Activated T-helper 1 cell treated with anti-CD3 and anti-CD28 coated beads, Interleukin-12 subunit alpha, Interleukin-12 subunit beta, Interleukin-2, Interleukin-4 antibody, amounts not matched to agents 30 ng/mL and 10 ng/mL and 1 ng/mL, durations not matched to agents 14 hours and 24 hours and 36 hours (primary cell): ENCODE measurements around the gene GID4. TPM values are rescaled to one million over a fixed set of nuclear protein-coding genes. Genes with fewer than 3 reads are reported as not detected.
A peak's percentile ranks its signal among the peaks of the same experiment; 100 is the strongest.

Experiments
- DNase-seq: peaks from one replicate; pipeline ENCODE4 v3.0.0; 2021; ENCODE audit warnings: low spot score
- H3K27ac Mint-ChIP-seq: one replicate; pipeline ENCODE4 v1.8.0; 2021; ENCODE audit warnings: mild to moderate bottlenecking, mixed read lengths
- H3K27me3 Mint-ChIP-seq: one replicate; pipeline ENCODE4 v1.8.0; 2022; ENCODE audit warnings: mild to moderate bottlenecking, moderate library complexity, mixed read lengths; ENCODE audit not compliant: insufficient read depth
- H3K36me3 Mint-ChIP-seq: one replicate; pipeline ENCODE4 v1.8.0; 2021; ENCODE audit warnings: low read depth, mixed read lengths
- H3K4me1 Mint-ChIP-seq: one replicate; pipeline ENCODE4 v1.8.0; 2021; ENCODE audit warnings: low read depth, mixed read lengths
- H3K4me3 Mint-ChIP-seq: one replicate; pipeline ENCODE4 v1.8.0; 2021; ENCODE audit warnings: mild to moderate bottlenecking, moderate library complexity, mixed read lengths
- H3K9me3 Mint-ChIP-seq: one replicate; pipeline ENCODE4 v1.8.0; 2021; ENCODE audit warnings: mixed read lengths
- intact Hi-C: fragments of 100-400 bp; cut with micrococcal nuclease; formaldehyde crosslinking; loops from one replicate; pipeline ENCODE4 v1.15.1; 2024
- total RNA-seq: library from RNA; stranded (reverse); gene quantifications from 2 replicates; pipeline ENCODE4 v1.2.3, GENCODE V29; 2022

GID4 gene
- total RNA-seq, 1 donor from 2014 or later, result 9.6 TPM

DNA sequence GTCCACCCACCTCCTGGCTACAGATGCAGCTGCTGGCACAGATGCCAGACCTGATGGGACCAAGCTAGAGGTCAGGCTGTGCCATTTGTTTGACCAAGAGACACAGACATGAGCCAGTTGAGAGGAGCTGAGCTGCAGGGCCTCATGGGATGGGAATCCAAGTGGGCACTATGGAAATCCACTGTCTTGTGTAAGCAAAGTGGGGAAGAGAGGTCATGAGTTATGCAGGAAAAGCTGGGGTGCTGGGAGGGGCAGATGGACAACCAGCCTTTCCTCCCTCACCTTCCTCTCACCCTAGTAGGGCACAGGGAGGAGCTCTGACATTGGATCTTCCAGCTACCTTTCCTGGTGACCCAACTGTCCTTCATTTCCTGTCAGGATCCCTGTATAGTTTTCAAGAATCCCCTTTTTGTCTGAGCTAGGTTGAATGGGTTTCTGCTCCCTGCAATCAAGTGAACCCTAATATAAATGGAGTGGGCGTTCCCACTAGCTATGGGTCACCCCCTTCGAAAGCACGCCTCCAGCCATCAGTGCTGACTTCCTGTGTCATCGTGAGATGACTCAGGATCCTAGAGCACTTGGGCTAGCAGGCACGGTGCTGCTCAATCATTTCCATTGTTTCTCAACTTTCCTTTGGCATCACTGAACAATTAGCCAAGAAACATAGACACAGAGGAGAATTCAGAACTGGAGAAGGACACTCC lies 13.8 kb upstream of the GID4 start:
- peaks cover 16% of the 10 kb centered on the region for H3K36me3 Mint-ChIP-seq
- no peaks in the 10 kb centered on the region for H3K27me3 Mint-ChIP-seq
- H3K27ac Mint-ChIP-seq, result peak overlapping the region; percentile 65
- no peak overlapping the region for H3K4me3 Mint-ChIP-seq
- no peaks in the 10 kb centered on the region for H3K9me3 Mint-ChIP-seq
- intact Hi-C loops, result no loop called here
- peaks cover 19% of the 10 kb centered on the region for H3K4me1 Mint-ChIP-seq
- DNase-seq, result peak; percentile 14

DNA sequence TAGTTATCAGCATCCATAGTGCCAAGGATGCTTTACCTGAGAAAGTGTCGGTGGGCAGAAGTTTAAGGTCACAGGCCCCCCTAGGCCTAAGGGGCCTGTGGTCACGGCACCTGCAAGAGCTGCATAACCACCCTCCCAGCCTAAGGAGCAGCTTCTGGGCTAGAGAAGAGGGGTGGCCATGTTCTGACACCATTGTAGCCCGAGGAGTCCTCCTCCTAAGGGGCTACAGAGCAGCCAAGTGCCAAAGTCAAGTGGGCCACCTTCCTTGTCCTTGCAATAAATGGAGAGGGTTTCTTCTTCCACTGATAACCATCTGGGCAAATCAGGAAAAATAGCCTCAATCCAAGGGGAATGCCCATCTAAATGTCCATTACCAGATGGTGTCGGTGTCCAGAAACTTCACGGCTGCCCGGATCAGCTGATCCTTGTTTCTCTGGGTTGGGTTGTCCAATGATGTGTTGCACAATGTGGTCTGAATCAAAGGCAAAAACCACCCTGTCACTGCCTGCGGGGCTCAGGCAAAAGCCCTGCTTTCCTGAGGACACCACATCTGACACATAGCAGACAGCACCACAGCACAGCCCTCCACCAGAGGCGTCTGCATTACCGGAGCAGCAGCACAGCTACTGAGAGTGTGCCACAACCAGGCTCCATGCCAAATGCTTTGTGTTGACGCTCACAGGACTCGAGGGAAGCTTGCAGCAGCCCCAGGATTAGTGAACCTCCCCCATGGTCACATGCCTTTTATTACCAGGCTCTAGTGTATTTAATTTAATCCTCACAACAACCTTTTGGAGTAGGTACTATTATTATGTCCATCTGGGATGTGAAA lies 13.0 kb upstream of the GID4 start:
- intact Hi-C loops, result no loop called here
- no peaks in the 10 kb centered on the region for H3K9me3 Mint-ChIP-seq
- no peak for DNase-seq
- peaks cover 16% of the 10 kb centered on the region for H3K36me3 Mint-ChIP-seq
- H3K27me3 Mint-ChIP-seq, result no peaks in the 10 kb centered on the region
- H3K4me1 Mint-ChIP-seq, result peaks cover 19% of the 10 kb centered on the region
- no peak overlapping the region for H3K4me3 Mint-ChIP-seq
- H3K27ac Mint-ChIP-seq, result peak overlapping the region; percentile 65

DNA sequence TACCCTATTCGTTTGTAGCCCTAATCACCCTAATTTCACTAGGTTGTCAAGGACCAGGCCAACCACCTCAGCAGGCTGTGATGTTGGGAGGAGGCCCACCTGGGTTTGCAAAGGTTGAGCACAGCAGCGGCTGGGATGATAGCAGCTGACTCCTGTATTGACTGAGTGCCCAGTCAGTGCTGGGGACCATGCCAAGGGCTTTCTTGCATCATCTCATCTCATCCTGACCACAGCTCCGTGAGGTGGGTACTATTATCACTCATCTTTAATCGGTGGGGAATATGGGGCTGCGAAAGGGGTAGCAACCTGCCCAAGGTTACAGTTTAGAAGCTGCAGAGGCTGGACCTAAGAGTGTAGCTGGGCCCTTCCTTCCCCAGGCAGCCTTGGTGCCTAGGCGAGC lies 11.9 kb upstream of the GID4 start:
- DNase-seq, result no peak
- H3K9me3 Mint-ChIP-seq, result no peaks in the 10 kb centered on the region
- no peak overlapping the region for H3K4me3 Mint-ChIP-seq
- H3K4me1 Mint-ChIP-seq, result peaks cover 26% of the 10 kb centered on the region
- intact Hi-C loops, result no loop called here
- no peak overlapping the region for H3K27ac Mint-ChIP-seq
- no peaks in the 10 kb centered on the region for H3K27me3 Mint-ChIP-seq
- peaks cover 16% of the 10 kb centered on the region for H3K36me3 Mint-ChIP-seq

DNA sequence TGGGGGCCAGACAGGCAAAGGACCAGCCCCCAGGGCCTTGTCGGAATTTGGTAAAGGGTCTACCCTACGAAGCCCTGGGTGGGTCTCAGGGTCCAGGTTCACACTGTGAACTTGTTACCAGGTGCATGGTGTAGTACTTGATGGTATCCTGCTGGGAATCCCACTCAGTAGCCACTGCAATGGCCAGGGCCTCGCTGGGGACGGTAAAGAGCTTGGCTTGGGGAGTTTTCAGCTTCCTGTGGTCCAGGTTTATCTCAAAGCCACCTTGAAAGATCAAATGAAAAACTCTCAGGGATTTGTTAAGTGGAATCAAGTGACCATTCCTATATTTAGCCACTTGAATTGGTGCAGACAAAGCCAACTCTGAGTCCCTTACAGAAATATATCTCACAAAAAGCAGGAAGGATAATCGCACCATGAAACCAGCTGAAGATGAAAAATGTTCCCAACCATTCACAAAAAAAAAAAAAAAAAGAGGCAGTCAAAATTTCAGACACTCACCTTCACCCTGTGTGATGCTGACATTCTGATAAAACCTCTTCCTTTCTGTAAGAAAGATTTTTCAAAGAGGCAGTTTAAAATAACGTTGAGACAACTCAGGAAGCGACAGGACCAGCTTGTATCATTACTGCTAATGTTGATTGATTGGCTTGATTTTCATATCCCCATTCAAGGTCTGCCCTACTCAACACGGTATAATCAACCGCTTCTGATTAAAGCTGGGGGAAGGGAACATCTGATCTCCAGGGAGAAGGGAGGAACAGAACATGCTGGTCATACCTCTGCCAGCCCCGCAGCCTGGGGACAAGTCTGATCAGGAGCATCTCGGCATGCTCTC lies 10.9 kb upstream of the GID4 start:
- intact Hi-C loops, result no loop called here
- Mint-ChIP-seq H3K27me3 (no peaks in the 10 kb centered on the region), H3K4me1 (peaks cover 36% of the 10 kb centered on the region), H3K9me3 (no peaks in the 10 kb centered on the region), H3K36me3 (peaks cover 16% of the 10 kb centered on the region), H3K27ac (peak overlapping the region; percentile 18), H3K4me3 (no peak overlapping the region)
- no peak for DNase-seq

DNA sequence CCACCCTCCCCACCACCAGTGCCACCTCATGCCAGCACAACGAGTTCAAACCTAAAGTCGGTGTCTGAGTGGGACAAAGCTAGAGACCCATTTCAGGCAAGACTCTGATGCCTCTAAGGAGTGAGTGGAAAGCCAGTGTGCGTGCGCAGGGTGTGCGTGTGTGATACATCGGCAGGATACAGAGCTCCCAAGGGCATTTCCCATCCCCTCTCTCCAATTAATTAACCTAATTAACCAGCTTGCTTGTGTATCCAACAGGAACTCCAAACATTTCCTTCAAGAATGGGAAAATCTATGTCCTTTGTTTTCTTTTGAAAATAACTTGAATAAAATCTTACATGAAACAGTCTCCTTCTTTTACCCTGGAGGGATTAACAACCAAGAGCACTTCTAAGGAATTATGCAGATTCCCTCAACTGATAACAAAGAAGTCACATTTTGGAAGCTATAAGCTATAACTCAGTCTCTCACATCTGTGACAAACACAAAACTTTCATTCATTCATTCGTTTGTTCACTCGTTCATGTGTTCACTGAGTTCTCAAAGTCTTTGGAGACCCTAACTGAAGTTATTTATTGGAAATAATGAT lies 10.2 kb upstream of the GID4 start:
- Mint-ChIP-seq H3K36me3 (peaks cover 14% of the 10 kb centered on the region), H3K4me1 (peaks cover 42% of the 10 kb centered on the region), H3K27ac (no peak overlapping the region), H3K9me3 (no peaks in the 10 kb centered on the region), H3K4me3 (no peak overlapping the region), H3K27me3 (no peaks in the 10 kb centered on the region)
- intact Hi-C loops, result no loop called here
- DNase-seq, result no peak

DNA sequence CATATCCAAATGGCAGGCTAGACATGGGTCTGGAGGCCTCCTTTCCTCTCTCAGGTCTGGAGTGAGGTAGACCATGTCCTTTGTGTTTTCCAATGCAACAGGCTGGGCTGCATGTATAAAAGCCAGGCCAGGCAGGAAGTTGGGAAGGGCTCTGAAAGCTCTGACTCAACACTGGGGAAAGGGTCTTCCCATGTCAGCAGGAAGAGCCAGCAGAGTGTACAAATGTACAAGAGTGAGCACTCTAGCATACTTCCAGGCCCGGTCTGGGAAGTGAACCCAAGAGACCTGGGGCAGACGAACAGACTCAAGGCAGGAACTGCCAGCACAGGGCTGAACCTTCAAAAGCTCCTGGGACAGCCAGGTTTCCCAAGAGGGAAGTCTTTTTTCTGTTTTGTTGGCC lies 7.3 kb upstream of the GID4 start:
- Mint-ChIP-seq H3K27me3 (no peaks in the 10 kb centered on the region), H3K4me1 (peaks cover 23% of the 10 kb centered on the region), H3K4me3 (no peak overlapping the region), H3K9me3 (no peaks in the 10 kb centered on the region), H3K36me3 (peaks cover 5% of the 10 kb centered on the region), H3K27ac (no peak overlapping the region)
- intact Hi-C loops, result loop anchor here (5.0 to 10.0 kb wide), 3 partner anchors 220 to 675 kb away; partner anchors contain the start of gene RASD1
- no peak for DNase-seq

DNA sequence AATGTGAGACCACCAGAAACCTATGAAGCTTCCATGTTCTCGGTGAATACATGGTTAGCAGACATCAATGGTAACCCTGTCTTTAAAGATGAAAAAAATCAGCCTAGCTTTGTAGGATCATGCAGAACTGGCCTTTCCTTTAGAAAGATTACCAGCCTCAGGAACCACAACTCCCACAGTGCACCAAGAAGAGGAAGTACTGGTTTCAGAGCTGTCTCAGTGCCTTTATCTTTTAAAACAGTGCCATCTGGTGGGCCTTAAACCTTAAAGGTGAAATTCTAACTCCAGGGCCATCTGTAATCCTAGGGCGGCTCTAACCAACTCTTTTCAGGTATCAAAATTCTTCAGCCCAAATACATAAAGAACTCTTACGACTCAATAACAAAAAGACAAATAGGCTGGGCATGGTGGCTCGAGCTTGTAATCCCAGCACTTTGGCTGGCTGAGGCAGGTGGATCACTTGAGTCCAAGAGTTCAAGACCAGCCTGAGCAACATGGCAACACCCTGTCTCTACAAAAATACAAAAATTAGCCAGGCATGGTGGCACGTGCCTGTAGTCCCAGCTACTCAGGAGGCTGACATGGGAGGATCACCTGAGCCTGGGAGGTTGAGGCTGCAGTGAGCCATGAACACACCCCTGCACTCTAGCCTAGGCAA lies 5.6 kb upstream of the GID4 start:
- no peaks in the 10 kb centered on the region for H3K27me3 Mint-ChIP-seq
- no peak overlapping the region for H3K4me3 Mint-ChIP-seq
- DNase-seq, result peak; percentile 57
- peak overlapping the region; percentile 21 for H3K27ac Mint-ChIP-seq
- peaks cover 2% of the 10 kb centered on the region for H3K36me3 Mint-ChIP-seq
- peaks cover 38% of the 10 kb centered on the region for H3K4me1 Mint-ChIP-seq
- intact Hi-C loops, result loop anchor here (1.0 to 10.0 kb wide), 10 partner anchors 39 to 676 kb away; partner anchors contain the start of genes DRC3, PEMT, RAI1 and RASD1
- H3K9me3 Mint-ChIP-seq, result no peaks in the 10 kb centered on the region

DNA sequence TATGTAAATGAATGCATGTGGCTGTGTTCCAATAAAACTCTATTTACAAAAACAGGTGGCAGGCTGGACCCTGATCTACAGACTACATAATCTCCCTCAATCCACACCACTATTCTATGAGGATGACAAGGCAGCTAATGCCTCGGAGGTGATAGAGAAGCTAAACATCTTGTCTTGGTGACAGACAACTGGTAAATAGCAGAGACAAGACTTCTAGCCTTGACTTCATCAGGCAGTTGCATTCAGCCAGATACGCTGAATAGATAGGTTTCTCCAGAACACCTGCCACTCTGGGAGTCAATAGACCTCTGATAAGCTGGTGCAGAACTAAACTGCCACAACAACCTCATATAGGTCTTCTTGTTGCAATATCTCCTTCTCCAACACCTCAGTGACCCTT lies 3.5 kb upstream of the GID4 start:
- no peak for DNase-seq
- intact Hi-C loops, result loop anchor here (5.0 to 10.0 kb wide), 2 partner anchors 541 to 1498 kb away; partner anchors contain the start of gene RASD1
- peaks cover 6% of the 10 kb centered on the region for H3K36me3 Mint-ChIP-seq

DNA sequence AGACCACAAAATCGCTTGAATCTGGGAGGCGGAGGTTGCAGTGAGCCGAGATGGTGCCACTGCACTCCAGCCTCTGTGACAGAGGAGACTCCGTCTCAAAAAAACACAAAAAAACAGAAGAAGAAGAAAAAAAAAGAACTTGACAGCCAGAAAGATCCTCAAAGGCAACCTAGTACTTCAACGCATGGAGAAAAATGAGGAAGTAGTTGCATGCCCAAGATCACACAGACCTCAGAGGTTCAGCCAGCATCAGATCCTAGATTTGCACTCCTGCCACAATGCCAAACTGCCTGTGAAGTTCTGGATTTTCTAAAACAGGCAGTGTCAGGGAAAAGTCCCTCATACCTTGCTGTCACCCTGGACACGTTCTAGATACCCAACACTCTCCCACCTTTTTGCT lies 1.7 kb upstream of the GID4 start:
- H3K27ac Mint-ChIP-seq, result peak overlapping the region; percentile 99
- H3K4me1 Mint-ChIP-seq, result peaks cover 55% of the 10 kb centered on the region
- peaks cover 7% of the 10 kb centered on the region for H3K36me3 Mint-ChIP-seq
- H3K9me3 Mint-ChIP-seq, result no peaks in the 10 kb centered on the region
- no peaks in the 10 kb centered on the region for H3K27me3 Mint-ChIP-seq
- intact Hi-C loops, result loop anchor here (5.0 to 10.0 kb wide), 2 partner anchors 543 to 1500 kb away; partner anchors contain the start of gene RASD1
- peak overlapping the region; percentile 100 for H3K4me3 Mint-ChIP-seq
- no peak for DNase-seq

More for the DNA sequence above, 3.5 kb upstream of the GID4 start:
- Mint-ChIP-seq H3K27me3 (no peaks in the 10 kb centered on the region), H3K9me3 (no peaks in the 10 kb centered on the region), H3K4me1 (peaks cover 50% of the 10 kb centered on the region), H3K27ac (no peak overlapping the region), H3K4me3 (no peak overlapping the region)

DNA sequence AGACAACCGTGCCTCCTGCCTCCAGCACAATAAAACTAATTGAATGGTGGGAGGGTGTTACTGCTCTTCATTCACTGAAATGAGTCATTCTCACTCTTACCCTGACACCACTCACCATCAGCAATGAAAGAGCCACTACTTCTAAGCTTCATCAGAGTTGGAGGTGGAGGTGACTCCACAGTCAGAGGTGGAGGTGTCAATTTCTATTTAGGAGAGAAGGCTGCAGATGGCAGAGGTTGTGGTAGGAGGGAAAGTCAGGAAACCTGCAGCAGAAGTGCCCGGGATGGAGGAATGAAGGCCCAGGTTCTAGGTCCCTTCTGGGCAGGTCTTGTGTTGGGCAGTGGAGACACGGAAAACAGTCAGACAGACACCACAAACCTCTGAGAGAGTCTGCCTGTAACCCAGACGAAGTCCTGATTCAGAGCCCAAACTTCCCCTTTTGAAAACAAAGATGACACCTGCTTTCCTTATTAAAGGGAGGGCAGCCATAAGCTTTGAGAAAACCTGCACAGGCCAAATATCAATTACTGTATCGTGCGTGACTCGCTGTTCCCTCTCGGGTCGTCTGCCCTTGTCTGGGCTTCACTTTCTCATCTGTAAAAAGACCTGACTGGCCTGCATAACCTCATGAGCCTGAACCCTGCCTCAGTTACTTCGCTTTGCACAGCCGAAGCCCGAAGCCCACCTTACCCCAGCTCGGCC lies 908 bp upstream of the GID4 start:
- H3K27me3 Mint-ChIP-seq, result no peaks in the 10 kb centered on the region
- peak overlapping the region; percentile 100 for H3K4me3 Mint-ChIP-seq
- peak; percentile 5 for DNase-seq
- H3K4me1 Mint-ChIP-seq, result peaks cover 49% of the 10 kb centered on the region
- intact Hi-C loops, result loop anchor here (1.0 to 10.0 kb wide), 8 partner anchors 79 to 1501 kb away; partner anchors contain the start of genes LLGL1, PEMT, RASD1 and SREBF1
- H3K36me3 Mint-ChIP-seq, result peaks cover 7% of the 10 kb centered on the region
- peak overlapping the region; percentile 99 for H3K27ac Mint-ChIP-seq
- H3K9me3 Mint-ChIP-seq, result no peaks in the 10 kb centered on the region

DNA sequence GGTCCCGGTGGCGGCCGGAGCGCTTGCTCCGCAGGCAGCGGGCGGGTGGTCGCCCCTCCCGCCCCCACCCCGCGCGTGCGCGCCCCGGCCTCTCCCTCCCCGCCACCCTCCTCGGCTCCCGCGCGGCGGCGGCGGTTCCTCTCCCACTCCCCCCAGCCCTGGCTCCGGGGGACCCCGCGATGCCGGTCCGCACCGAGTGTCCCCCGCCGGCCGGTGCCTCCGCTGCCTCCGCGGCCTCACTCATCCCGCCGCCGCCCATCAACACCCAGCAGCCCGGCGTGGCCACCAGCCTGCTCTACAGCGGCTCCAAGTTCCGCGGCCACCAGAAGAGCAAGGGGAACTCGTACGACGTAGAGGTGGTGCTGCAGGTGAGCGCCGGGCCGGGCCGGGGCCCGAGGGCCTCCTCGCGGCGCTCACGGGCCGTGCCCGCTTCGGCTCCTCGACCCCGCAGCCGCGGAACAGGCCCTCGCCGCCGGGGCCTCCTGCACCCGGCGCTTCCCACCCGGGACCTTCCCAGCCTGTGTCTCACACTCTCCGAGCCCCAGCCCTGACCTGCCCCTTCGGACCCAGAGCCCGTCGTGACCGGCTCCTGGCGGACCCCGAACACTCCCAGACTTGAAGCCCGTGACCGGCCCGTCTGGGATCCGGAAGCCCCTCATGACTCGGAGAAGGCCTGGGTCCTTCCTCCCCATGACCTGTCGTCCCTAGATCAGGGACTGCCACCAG lies 490 bp downstream of the GID4 start:
- intact Hi-C loops, result loop anchor here (1.0 to 10.0 kb wide), 12 partner anchors 49 to 1502 kb away; partner anchors contain the start of genes ALKBH5, DRC3, LLGL1 and PEMT
- H3K27me3 Mint-ChIP-seq, result no peaks in the 10 kb centered on the region
- peaks cover 7% of the 10 kb centered on the region for H3K36me3 Mint-ChIP-seq
- H3K9me3 Mint-ChIP-seq, result no peaks in the 10 kb centered on the region
- H3K4me1 Mint-ChIP-seq, result peaks cover 43% of the 10 kb centered on the region
- H3K4me3 Mint-ChIP-seq, result peak overlapping the region; percentile 100
- peak overlapping the region; percentile 73 for H3K27ac Mint-ChIP-seq
- DNase-seq, result peak; percentile 6
